B cell (primary cell): ENCODE data around the gene CTNNA2.

Source experiments
- CTCF ChIP-seq: fragments of 200-600 bp; IDR thresholded peaks from one replicate; pipeline ENCODE4 v1.8.0; 2022; ENCODE audit warnings: antibody characterized with exemption, mild to moderate bottlenecking
- EZH2 ChIP-seq: IDR thresholded peaks from 2 replicates; pipeline ENCODE4 v1.6.1; 2012; ENCODE audit warnings: borderline replicate concordance, low read depth, mild to moderate bottlenecking, moderate library complexity, low read length; ENCODE audit not compliant: insufficient read depth, poor library complexity, severe bottlenecking

GRCh38 chr2:80258341-80258740 is 745.5 kb downstream of the CTNNA2 start:
- TF ChIP-seq CTCF (no peak), EZH2 (no peak)
